K562 (cell line): ENCODE data around the gene TMED6. TPM values are rescaled to one million over a fixed set of nuclear protein-coding genes. Genes with fewer than 3 reads are reported as not detected.

Experiments used
- ATAC-seq: fragments of 200-7000 bp; cut with Tn5 transposase; 3 replicates; pipeline ENCODE4 v1.9.1; 2020; ENCODE audit warnings: moderate library complexity
- BruUV-seq: library from RNA; stranded (reverse); fragments of 400-500 nt; replicated peaks from 2 replicates; lab custom pipeline; 2021; lab: Mats Ljungman, UMichigan
- CTCF ChIA-PET: fragments of 300-600 bp; formaldehyde crosslinking; extraction: SDS; loops from one replicate; lab custom pipeline; 2021; ENCODE audit warnings: low intra/inter-chr PET ratio; lab: Yijun Ruan, JAX
- POLR2A ChIA-PET: fragments of 300-600, 350-650 bp; sonication (Branson Sonifier 250); formaldehyde crosslinking; extraction: SDS; loops from one replicate; lab custom pipeline; 2021; ENCODE audit warnings: antibody characterized with exemption, inconsistent platforms; lab: Yijun Ruan, JAX
- DNase-seq, 4 experiments: peaks; one replicate each; pipeline versions ENCODE4 v3.0.0 to v3.0.0-alpha.2; 2011 to 2018; ENCODE audit warnings: low spot score in 3 of 4, mixed read lengths in 3 of 4; ENCODE audit errors: extremely low read depth in 1 of 4
- FAIRE-seq: peaks from 2 replicates; lab custom pipeline; 2011; peaks lifted over from hg19 to GRCh38; lab: Jason Lieb, UNC
- H2AFZ ChIP-seq: 2 replicates; pipeline ENCODE4 v1.6.0; 2011; ENCODE audit warnings: low read depth, low read length, control low read depth, inconsistent platforms
- H3K27ac ChIP-seq: fragments of 200-600 bp; 3 replicates; pipeline ENCODE4 v1.8.0; 2011; ENCODE audit warnings: low read depth, mild to moderate bottlenecking, control low read depth, inconsistent platforms, low read length, moderate library complexity, mixed read lengths; ENCODE audit errors: extremely low read depth
- H3K27me3 ChIP-seq, 2 experiments: fragments of 300-600 bp in 1 of 2; 2 replicates in 1 of 2; 3 replicates in 1 of 2; pipeline versions ENCODE4 v1.6.0 to v1.8.0; 2011; ENCODE audit warnings: inconsistent platforms in 2 of 2, low read length in 2 of 2, mild to moderate bottlenecking in 1 of 2, mixed read lengths in 1 of 2, moderate library complexity in 1 of 2; ENCODE audit not compliant: control insufficient read depth in 2 of 2, insufficient read depth in 2 of 2
- H3K36me3 ChIP-seq: fragments of 300-600 bp; 3 replicates; pipeline ENCODE4 v1.8.0; 2011; ENCODE audit warnings: mild to moderate bottlenecking, low read length, inconsistent platforms; ENCODE audit not compliant: control insufficient read depth, insufficient read depth
- H3K4me1 ChIP-seq, 2 experiments: fragments of 200-600 bp in 1 of 2; replicated peaks in 1 of 2; 2 replicates in 1 of 2; 3 replicates in 1 of 2; pipeline versions ENCODE4 v1.5.1 to v1.8.0; 2011; ENCODE audit warnings: inconsistent platforms in 2 of 2, low read length in 2 of 2, mild to moderate bottlenecking in 1 of 2, mixed read lengths in 1 of 2, moderate library complexity in 1 of 2; ENCODE audit not compliant: control insufficient read depth in 2 of 2, insufficient read depth in 2 of 2
- H3K4me2 ChIP-seq: 2 replicates; pipeline ENCODE4 v1.6.1; 2011; ENCODE audit warnings: low read length, control low read depth, inconsistent platforms, mixed read lengths; ENCODE audit not compliant: insufficient read depth
- H3K4me3 ChIP-seq: fragments of 200-600 bp; sonication (generic), shearing (Covaris generic); 2 replicates; pipeline ENCODE4 v1.5.1; 2016; ENCODE audit warnings: control low read depth, inconsistent platforms
- H3K79me2 ChIP-seq: fragments of 200-600 bp; 3 replicates; pipeline ENCODE4 v1.8.0; 2011; ENCODE audit warnings: low read length, inconsistent platforms; ENCODE audit not compliant: control insufficient read depth, insufficient read depth
- H3K9ac ChIP-seq, 2 experiments: 2 replicates each; pipeline versions ENCODE4 v1.6.0 to v1.6.1; 2011; ENCODE audit warnings: low read depth in 2 of 2, low read length in 2 of 2, control low read depth in 1 of 2, inconsistent platforms in 1 of 2, mild to moderate bottlenecking in 1 of 2, mixed read lengths in 1 of 2; ENCODE audit not compliant: insufficient read depth in 1 of 2
- H3K9me1 ChIP-seq: one replicate; pipeline ENCODE4 v1.6.0; 2011; ENCODE audit warnings: inconsistent platforms, mild to moderate bottlenecking, low read length, moderate library complexity; ENCODE audit not compliant: control insufficient read depth, insufficient read depth
- H3K9me3 ChIP-seq: replicated peaks from 2 replicates; pipeline ENCODE4 v1.5.1; 2011; ENCODE audit warnings: low read depth, low read length, inconsistent platforms; ENCODE audit not compliant: control insufficient read depth, insufficient read depth
- H4K20me1 ChIP-seq: replicated peaks from 2 replicates; pipeline ENCODE4 v1.6.1; 2011; ENCODE audit warnings: low read length, inconsistent platforms, mixed read lengths; ENCODE audit not compliant: control insufficient read depth, insufficient read depth
- ATF7 ChIP-seq: fragments of 450-650 bp; IDR thresholded peaks from 2 replicates; pipeline ENCODE4 v1.7.1; 2014; ENCODE audit warnings: mild to moderate bottlenecking, moderate library complexity
- CBFB ChIP-seq: sonication (generic); formaldehyde crosslinking; IDR thresholded peaks from 2 replicates; pipeline ENCODE4 v1.4.0; 2020; ENCODE audit warnings: mild to moderate bottlenecking, missing genetic modification reagents
- CEBPG ChIP-seq, 3 experiments: fragments of 200-800 bp in 1 of 3; sonication (Bioruptor generic) in 1 of 3; sonication (generic) in 1 of 3; formaldehyde crosslinking in 1 of 3; IDR thresholded peaks in 2 of 3; conservative IDR thresholded peaks in 1 of 3; 2 replicates each; pipeline versions ENCODE4 v1.6.1 to v1.8.0; 2016 to 2022; ENCODE audit warnings: missing compliant biosample characterization in 2 of 3, missing genetic modification characterization in 2 of 3, mild to moderate bottlenecking in 1 of 3, missing genetic modification reagents in 1 of 3
- CLOCK ChIP-seq: fragments of 250-450 bp; sonication (Bioruptor Pico); IDR thresholded peaks from 2 replicates; pipeline ENCODE4 v1.4.0; 2020; ENCODE audit warnings: mild to moderate bottlenecking, moderate library complexity, borderline replicate concordance
- E2F4 ChIP-seq: sonication (generic); formaldehyde crosslinking; IDR thresholded peaks from 2 replicates; pipeline ENCODE4 v1.8.0; 2022; ENCODE audit warnings: mild to moderate bottlenecking, low read depth, missing genetic modification reagents
- GTF2F1 ChIP-seq: IDR thresholded peaks from 2 replicates; pipeline ENCODE4 v1.6.1; 2011; ENCODE audit warnings: low read depth, low read length, improper control_type of control experiment
- HDAC8 ChIP-seq: fragments of 450-650 bp; IDR thresholded peaks from 2 replicates; pipeline ENCODE4 v1.6.1; 2016; ENCODE audit warnings: mild to moderate bottlenecking, missing genetic modification characterization, moderate library complexity, missing compliant biosample characterization
- HEY1 ChIP-seq: fragments of 250-450 bp; sonication (Bioruptor Pico); IDR thresholded peaks from 2 replicates; pipeline ENCODE4 v1.5.0; 2020; ENCODE audit warnings: mild to moderate bottlenecking, moderate library complexity, borderline replicate concordance
- HNRNPLL ChIP-seq: fragments of 200-400 bp; formaldehyde crosslinking; IDR thresholded peaks from 2 replicates; pipeline ENCODE4 v1.6.1; 2017; ENCODE audit warnings: low read length, low read depth, mild to moderate bottlenecking; ENCODE audit not compliant: poor library complexity, severe bottlenecking
- IRF1 ChIP-seq: sonication (generic); formaldehyde crosslinking; IDR thresholded peaks from 2 replicates; pipeline ENCODE4 v1.8.0; 2022; ENCODE audit warnings: missing genetic modification reagents, mild to moderate bottlenecking, borderline replicate concordance
- NEUROD1 ChIP-seq: fragments of 150-350 bp; IDR thresholded peaks from 2 replicates; pipeline ENCODE4 v1.6.1; 2014; ENCODE audit warnings: borderline replicate concordance, low read length, low read depth; ENCODE audit not compliant: partially characterized antibody
- NR3C1 ChIP-seq: sonication (generic); formaldehyde crosslinking; IDR thresholded peaks from 2 replicates; pipeline ENCODE4 v1.8.1; 2022; ENCODE audit warnings: missing genetic modification reagents
- PHB2 ChIP-seq: fragments of 450-650 bp; IDR thresholded peaks from 2 replicates; pipeline ENCODE4 v1.6.1; 2017; ENCODE audit warnings: low read depth
- STAG1 ChIP-seq: sonication (generic); formaldehyde crosslinking; IDR thresholded peaks from 2 replicates; pipeline ENCODE4 v1.5.0; 2020; ENCODE audit warnings: missing genetic modification reagents, borderline replicate concordance
- TAF15 ChIP-seq: fragments of 200-400 bp; formaldehyde crosslinking; IDR thresholded peaks from 2 replicates; pipeline ENCODE4 v1.6.1; 2017; ENCODE audit warnings: mild to moderate bottlenecking, low read depth, low read length, moderate library complexity
- ZC3H8 ChIP-seq: fragments of 450-650 bp; IDR thresholded peaks from 2 replicates; pipeline ENCODE4 v1.6.1; 2017
- WGBS: fragments of 100-300 bp; shearing (Covaris generic); methylation state at CpG from one replicate; pipeline ENCODE4 v1.1.6; 2016; ENCODE audit warnings: low coverage, mixed read lengths; ENCODE audit not compliant: insufficient coverage; ENCODE audit errors: missing lambda C conversion rate; 5-methylcytosine and 5-hydroxymethylcytosine counted together
- in situ Hi-C: fragments of 300-500 bp; cut with MboI; formaldehyde crosslinking; loops from 4 replicates; pipeline ENCODE4 v1.15.0; 2018; ENCODE audit warnings: inconsistent platforms, mixed read lengths
- intact Hi-C: fragments of 100-400 bp; cut with micrococcal nuclease; formaldehyde crosslinking; loops from 2 replicates; pipeline ENCODE4 v1.14.2; 2022
- polyA plus RNA-seq, 8 experiments: library from polyadenylated mRNA; depleted of rRNA in 4 of 8; stranded (reverse) in 5 of 8; unstranded in 3 of 8; fragments of >200 nt; fragmentation: Nextera tagmentation in 2 of 8; fragmentation: Illumina TruSeq in 1 of 8; extraction: Ambion mirVana in 2 of 8; extraction: Trizol in 1 of 8; gene quantifications; 2 replicates each; pipeline versions ENCODE4 v1.2.1 to v1.2.3, GENCODE V29; 2011 to 2014; ENCODE audit warnings: inconsistent platforms in 1 of 8, missing spikeins in 1 of 8
- total RNA-seq, 7 experiments: library from RNA; depleted of rRNA in 6 of 7; stranded (reverse); fragments of >200 nt in 6 of 7; fragmentation: Illumina TruSeq in 2 of 7; extraction: Trizol in 2 of 7; gene quantifications; 2 replicates each; pipeline versions ENCODE4 v1.2.1 to v1.2.3, GENCODE V29; 2011 to 2021; ENCODE audit warnings: low replicate concordance in 1 of 7

Gene TMED6
- total and polyA plus RNA-seq, 9 of the 15 experiments (the other 6 are each of a cell fraction or from before 2014, with no cell fraction given) = 0.14 to 0.45 (median 0.25) TPM; not detected in 2

- BruUV-seq = no TSS peak
- 2% methylated on average over 63 of the region's 93 CpGs for WGBS
- peak; percentile 84 for FAIRE-seq
- ATAC-seq = peak; percentile 97
- H2AFZ ChIP-seq = peak within 1 kb of the TSS; percentile 86
- ChIA-PET CTCF (interaction anchor here (1.1 kb wide), 1 partner anchor 9 kb away, joined by 8 read pairs; the partner anchor contains the start of genes COG8 and NIP7), POLR2A (interaction anchor here (0.6 to 5.1 kb wide), 9 partner anchors 8 to 810 kb away, joined by 3 to 51 read pairs (median 4); partner anchors contain the start of genes COG8 and NIP7)
- peaks cover 24% of the 10 kb centered on the region for H4K20me1 ChIP-seq
- intact Hi-C loops = no loop called here
- in situ Hi-C loops = no loop called here
- peak; percentile 90 to 97 (median 92) for DNase-seq
- H3K9me3 ChIP-seq = no peaks in the 10 kb centered on the region
- peak within 1 kb of the TSS; percentile 88 for H3K4me3 ChIP-seq
- peaks cover 61% of the 10 kb centered on the region for H3K79me2 ChIP-seq
- peak within 1 kb of the TSS; percentile 85 to 97 for H3K9ac ChIP-seq
- peaks cover 80% of the 10 kb centered on the region for H3K36me3 ChIP-seq
- no peaks in the 10 kb centered on the region for H3K9me1 ChIP-seq
- peak within 1 kb of the TSS; percentile 95 for H3K27ac ChIP-seq
- H3K4me1 ChIP-seq = peaks cover 21 to 53% of the 10 kb centered on the region in 2 experiments; a peak in 4 of 5 replicates
- peak within 1 kb of the TSS; percentile 89 for H3K4me2 ChIP-seq
- no peaks in the 10 kb centered on the region for H3K27me3 ChIP-seq
- peak; percentile 75 for TF ChIP-seq ATF7
- no peak for TF ChIP-seq IRF1 (CRISPR knock-in tag)
- no peak for TF ChIP-seq E2F4 (CRISPR knock-in tag)
- TF ChIP-seq HDAC8 (tag) = no peak
- TF ChIP-seq CLOCK (CRISPR knock-in tag) = no peak
- no peak for TF ChIP-seq ZC3H8
- no peak for TF ChIP-seq NR3C1 (CRISPR knock-in tag)
- TF ChIP-seq NEUROD1 = no peak
- no peak for TF ChIP-seq TAF15
- no peak for TF ChIP-seq HNRNPLL
- no peak for TF ChIP-seq GTF2F1
- TF ChIP-seq STAG1 (CRISPR knock-in tag) = peak; percentile 33; the same call in 1 of the 2 replicates
- TF ChIP-seq HEY1 = no peak
- no peak for TF ChIP-seq PHB2
- no peak for TF ChIP-seq CBFB (CRISPR knock-in tag)
- no peak; the same call in 1 of the 2 replicates for TF ChIP-seq CEBPG (CRISPR knock-in tag; IDR thresholded peaks at IDR 0.05)
- no peak for TF ChIP-seq CEBPG (tag; conservative IDR thresholded peaks at IDR 0.05 in 1 of 2, IDR thresholded peaks at IDR 0.05 in 1 of 2)
Measured at GRCh38 chr16:69330286-69331109, 21.1 kb downstream of the TMED6 start, which contains the start of gene PDF. Gene PDF, minus strand, starts transcription at chr16:69330588. Its CDS starts 18 bp downstream, at chr16:69330570.
